HG03025 (cell line): Measurements from ENCODE around the gene UNC5CL.
"Not testable (repeated sequence)": the region's sequence is repeated elsewhere in the genome, so short reads cannot be mapped to it uniquely, and the experiment has no call there.

ENCODE experiments used
- ATAC-seq: cut with Tn5 transposase; IDR thresholded peaks from one replicate; pipeline ENCODE4 v1.9.1; 2021; ENCODE audit warnings: mild to moderate bottlenecking, moderate library complexity; ENCODE audit not compliant: unreplicated experiment, low FRiP score

The UNC5CL gene

GRCh38 chr6:41009669-41010068 lies 29.4 kb downstream of the UNC5CL start:
- no peak for ATAC-seq

- ATAC-seq: no peak
These were observed 31.0 kb downstream of the UNC5CL start for GRCh38 chr6:41008011-41008410.

- ATAC-seq: not testable (repeated sequence)
These were observed 32.0 kb downstream of the UNC5CL start for GRCh38 chr6:41006980-41007379.

DNA sequence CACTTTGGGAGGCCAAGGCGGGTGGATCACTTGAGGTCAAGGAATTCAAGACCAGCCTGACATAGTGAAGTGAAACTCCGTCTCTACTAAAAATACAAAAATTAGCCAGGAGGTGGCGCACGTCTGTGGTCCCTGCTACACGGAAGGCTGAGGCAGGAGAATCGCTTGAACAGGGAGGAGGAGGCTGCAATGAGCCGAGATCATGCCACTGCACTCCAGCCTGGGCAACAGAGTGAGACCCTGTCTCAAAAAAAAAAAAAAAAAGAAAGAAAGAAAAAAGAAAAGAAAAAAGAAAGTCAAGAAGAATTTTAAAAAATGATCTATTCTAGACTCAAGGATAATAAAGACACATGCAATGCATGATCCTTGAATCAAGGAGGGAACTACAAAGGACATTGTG lies 32.8 kb downstream of the UNC5CL start:
- peak; percentile 61 for ATAC-seq

DNA sequence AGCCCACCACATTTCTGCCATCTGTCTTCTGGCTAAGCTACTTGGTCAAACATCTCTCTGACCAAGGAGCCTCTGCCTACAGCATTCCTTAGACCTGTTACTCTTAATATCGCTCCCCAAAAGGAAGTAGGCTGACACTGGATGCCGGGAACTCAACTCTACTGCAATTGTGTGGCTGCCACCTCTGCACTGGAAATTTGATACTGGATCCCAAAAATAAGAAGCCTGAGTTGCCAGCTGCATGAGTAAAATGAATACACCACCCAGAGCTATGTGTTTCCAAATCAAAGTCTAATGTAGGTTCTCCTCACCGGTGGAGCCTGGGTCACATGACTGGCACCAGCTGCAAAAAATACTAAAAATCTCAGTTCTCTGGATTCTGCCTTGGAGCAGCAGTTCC lies 36.9 kb downstream of the UNC5CL start:
- ATAC-seq: no peak

GRCh38 chr6:41000248-41000647 lies 38.8 kb downstream of the UNC5CL start:
- no peak for ATAC-seq

DNA sequence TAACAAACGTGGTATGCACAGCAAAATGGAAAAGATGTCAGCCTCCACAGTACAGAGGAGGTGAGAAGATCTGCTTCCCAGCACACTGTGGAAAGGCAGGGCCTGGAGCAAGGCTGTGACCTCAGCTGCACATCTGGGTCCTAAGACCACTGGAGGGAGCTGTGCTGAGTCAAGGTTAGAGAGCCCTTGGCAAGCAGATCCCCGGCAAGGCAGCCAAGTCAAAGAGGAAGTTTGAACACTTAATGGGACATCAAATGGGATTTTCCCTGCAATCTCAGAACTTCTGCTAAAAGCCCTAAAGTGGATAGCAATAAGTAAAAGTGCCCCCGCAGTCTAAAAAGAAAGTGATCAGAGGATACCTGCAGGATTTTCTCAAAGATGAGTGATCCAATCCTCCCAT lies 39.5 kb downstream of the UNC5CL start:
- no peak for ATAC-seq

DNA sequence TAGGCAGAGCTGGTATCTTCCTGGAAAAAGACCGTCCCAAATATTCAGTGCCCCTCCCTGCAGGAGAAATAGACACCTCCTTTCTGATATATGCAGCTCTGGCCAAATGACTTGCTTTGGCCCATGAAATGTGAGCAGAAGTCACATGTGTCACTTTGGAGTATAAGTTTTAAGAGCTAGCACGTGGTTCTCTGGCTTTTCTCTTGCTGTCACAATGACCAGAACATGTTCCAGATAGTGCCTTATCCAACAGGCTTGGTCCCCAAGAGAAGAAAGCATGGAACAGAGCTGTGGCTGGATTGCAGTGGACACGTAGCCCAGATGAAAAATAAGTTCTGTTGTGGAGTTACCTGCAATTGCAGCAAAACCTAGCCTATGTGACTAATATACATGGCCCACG lies 40.4 kb downstream of the UNC5CL start:
- no peak for ATAC-seq

DNA sequence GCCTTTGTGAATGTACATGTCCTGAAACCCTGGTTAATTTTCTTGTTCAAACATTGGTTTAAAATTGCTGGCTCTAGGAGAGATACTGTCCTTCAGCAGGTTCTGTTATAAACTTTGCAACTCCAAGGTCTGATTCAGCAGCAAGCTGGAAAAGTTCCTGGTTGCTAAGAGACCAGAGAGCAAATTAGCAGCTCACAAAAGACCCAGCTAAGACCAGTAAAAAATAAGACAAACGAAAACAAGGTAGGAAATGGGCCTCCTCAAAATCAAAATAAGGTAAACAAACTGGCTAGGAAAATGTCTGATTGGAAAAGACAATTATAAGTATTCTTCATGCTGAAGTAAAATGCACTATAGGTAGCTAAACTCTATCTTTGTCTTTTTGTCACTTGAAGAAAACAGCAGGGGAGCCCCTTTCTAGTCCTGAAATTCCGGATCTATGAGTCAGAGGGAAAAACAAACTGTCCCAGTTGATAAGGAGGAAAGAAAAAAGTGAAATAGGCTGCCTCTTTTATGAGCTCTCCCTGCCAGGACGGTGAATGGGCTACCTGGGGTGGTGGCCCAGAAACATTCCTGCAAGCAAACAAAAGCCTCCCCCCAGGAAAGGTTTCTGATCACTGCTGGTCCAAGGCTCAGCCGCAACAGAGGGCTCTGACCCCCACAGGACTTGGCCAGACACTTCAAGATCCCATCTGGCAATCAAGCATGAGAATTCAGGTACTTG lies 41.6 kb downstream of the UNC5CL start:
- ATAC-seq: no peak

DNA sequence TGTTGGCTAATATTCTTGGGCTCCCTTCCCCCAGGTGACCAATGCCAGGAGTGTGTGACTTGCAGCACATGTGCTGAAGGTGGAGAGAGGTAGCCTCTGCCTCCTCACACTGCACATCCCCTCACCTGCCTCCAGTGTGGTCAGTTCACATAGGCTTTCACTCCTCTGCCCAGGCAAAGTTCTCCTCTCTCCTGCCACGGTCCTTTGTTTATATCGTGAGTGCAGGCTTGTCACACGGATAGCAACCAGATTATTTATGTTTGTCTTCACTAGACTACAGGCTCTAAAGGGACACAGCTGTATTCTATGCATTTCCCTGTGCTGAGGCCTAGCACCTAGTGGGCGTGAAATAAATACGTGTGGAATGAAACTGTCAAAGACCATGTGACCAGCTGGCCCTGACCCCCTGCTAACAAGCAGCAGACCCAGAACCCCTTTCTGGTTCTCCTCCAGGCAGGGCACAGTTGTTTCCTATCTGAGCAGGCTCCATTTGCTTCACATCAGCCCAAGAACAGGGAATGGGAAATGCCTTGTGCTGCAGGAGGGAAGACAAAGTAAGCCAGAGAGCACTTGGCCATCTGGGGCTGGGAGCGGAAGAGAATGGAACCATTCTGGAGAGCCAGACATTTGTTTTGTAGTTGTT lies 42.3 kb downstream of the UNC5CL start:
- ATAC-seq: no peak

DNA sequence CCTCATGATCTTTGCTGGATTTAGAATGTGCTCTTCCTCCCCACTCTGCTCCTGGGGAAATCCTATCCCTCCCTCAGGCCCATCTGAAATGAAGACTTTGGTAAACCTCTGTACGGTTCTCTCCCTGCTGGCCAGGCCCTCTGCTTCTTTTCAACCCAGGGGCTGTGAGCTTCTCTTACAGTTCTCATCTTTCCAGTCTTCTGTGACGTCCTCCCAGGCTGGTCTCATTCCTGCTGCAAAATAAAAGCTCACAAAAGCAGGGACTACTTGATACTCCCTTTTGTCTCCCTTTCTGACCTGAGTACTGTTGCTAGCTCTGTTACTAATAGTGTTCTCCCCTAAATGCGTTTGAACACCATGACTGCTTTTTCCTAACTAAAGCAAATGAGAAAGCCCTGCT lies 46.3 kb downstream of the UNC5CL start:
- ATAC-seq: no peak

DNA sequence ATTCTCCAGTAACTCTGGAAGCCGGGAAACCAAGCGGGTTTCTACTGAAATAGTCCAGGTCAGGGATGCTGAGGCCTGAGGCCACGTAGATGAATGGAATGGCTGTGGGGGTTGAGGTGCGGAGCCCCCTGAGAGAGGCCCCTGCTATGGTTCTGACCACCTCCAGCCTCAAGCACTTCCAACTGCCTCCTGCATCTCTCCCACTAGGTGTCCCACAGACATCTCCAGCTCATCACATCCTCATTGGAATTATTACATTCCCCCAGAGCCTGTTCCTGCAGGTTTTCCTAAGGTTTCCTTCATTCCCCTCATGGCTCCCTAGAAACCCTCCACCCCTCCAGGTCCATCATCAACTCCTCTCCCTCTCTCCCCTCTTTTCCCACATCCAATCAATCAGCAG lies 48.7 kb downstream of the UNC5CL start:
- ATAC-seq: no peak

DNA sequence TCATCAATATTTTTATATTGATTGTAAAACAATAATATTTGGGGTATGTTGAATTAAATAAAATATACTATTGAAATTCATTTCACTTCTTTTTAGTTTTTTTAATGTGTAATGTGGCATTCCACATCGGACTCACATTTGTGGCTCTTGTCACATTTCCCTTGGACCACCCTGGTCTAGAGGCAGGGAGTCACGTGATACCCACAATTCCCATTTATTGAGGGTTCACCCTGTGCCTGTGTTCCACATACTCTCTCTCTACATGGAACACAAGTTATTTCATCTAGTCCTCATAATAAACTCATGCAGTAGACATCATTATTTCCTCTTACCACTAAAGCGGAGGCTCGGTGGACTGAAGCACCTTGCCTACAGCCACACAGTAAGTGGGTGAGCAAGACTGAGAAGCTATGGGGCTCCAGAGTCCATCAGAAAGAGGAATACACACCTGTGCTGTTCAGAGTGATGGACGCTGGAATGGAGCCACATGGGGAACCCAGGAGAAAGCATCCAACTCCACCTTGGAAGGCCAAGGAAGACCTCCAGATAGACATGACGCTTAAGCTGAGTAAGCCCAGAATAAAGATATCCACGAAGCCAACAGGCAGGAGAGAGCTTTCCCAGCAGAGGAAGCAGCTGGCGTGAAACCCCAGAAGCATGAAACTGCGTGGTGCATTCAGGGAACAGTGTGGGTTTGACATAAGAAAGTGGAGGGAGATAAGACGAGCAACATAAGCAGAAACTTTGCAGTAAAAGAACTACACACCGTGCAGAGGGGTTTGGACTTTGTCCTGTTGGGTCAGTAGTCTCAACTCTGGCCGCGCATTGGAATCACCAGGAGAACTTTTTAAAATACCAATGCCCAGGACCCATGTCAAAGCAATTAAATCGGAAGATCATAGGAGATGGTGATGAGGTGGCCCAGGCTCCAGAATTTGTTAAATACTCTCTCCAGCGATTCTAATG lies 49.5 kb downstream of the UNC5CL start:
- no peak for ATAC-seq

GRCh38 chr6:40988634-40989033 lies 50.4 kb downstream of the UNC5CL start:
- ATAC-seq: no peak

- ATAC-seq: no peak
These were observed 51.9 kb downstream of the UNC5CL start for GRCh38 chr6:40986921-40987819.

- ATAC-seq: no peak
These were observed 52.7 kb downstream of the UNC5CL start for GRCh38 chr6:40986364-40986763.

GRCh38 chr6:40983752-40984151 lies 55.3 kb downstream of the UNC5CL start:
- no peak for ATAC-seq

DNA sequence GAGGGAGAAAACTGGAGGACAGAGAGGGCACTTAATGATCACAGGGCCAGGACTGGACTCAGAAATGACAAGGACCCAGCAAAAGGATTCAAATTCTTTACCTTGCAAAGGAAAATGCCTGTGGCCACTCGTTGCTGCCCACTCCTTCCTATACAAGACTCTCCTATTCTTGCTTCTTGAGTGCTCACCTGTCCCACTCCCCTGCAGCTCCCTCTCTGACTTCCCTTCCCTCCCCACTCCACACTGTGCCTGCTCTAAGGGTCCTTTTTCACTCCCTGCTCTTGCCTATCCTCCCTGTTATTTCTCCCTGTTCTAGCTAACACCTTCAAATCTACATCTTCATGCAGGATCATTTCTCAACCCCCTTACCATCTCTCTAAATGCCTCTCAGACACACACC lies 56.1 kb downstream of the UNC5CL start:
- no peak for ATAC-seq

DNA sequence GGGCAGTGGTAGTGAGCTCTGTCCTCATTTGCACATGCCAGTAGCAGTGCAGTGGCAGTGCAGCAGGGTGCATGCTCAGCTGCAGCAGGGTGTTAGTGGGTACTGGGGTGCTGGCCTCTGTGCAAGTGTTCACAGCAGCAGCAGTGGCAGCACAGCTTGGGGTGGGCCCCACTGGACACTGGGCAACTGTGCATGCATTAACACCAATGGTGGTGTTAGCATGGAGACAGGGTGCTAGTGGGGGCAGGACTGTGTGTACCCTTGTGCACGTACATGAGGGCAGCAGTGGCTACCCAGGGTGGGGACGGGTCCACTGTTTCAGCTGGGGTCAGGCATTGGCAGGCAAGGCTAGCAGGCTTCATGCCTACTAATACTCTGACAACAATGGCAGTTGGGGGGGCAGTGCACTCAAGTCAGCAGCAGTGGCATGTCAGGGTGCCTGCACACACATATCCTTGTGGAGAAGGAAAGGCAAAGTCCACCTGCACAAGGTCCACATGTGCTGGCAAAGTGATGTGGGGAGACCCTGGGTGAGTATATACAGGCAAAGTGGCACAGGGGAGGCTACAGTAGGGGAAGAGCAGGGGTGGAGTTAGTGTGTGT lies 60.2 kb downstream of the UNC5CL start:
- ATAC-seq: no peak

- no peak for ATAC-seq
These were observed 61.3 kb downstream of the UNC5CL start for GRCh38 chr6:40977695-40978094.
